Measurements from ENCODE around the gene IFI6. TPM values are rescaled to one million over a fixed set of nuclear protein-coding genes. Genes with fewer than 3 reads are reported as not detected.

Gene IFI6
- total and polyA plus RNA-seq, 2 donors (not counting 1 experiment from before 2014, with no cell fraction given), result 11.7 to 12.0 TPM

DNA sequence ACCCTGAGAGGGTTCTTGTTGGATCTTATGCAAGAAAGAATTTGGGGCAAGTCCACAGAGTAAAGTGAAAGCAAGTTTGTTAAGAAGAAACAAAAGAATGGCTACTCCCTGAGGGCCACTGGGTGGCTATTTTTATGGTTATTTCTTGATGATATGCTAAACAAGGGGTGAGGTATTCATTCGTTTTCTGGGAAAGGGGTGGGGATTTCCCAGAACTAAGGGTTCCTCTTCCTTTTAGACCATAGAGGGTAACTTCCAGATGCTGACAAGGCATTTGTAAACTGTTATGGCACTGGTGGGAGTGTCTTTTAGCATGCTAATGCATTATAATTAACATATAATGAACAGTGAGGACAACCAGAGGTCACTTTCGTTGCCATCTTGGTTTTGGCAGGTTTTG lies 18.2 kb upstream of the IFI6 start:
- DNase-seq (no peak), ATAC-seq (ENCODE audit: low read depth) (no peak)
- Mint-ChIP-seq H3K27me3 (peaks cover 4% of the 10 kb centered on the region), H3K4me1 (peaks cover 6% of the 10 kb centered on the region), H3K27ac (no peak overlapping the region), H3K9me3 (ENCODE audit: insufficient read depth) (peaks cover 2% of the 10 kb centered on the region), H3K4me3 (no peak overlapping the region)
- intact Hi-C loops (cut with micrococcal nuclease), result no loop called here
- ChIA-PET CTCF (interaction anchor here (1.4 kb wide), 1 partner anchor 21 kb away, joined by 6 read pairs; no protein-coding TSS in a partner anchor), POLR2A (no interaction called here)
- Histone ChIP-seq H3K36me3 (replicated peaks in 1 of 2; ENCODE audit: control extremely low read depth in 1 of 2, control insufficient read depth in 1 of 2, extremely low read depth in 1 of 2, insufficient read depth in 2 of 2, low read length in 1 of 2) (no peaks in the 10 kb centered on the region), H3K4me1 (ENCODE audit: control insufficient read depth in 2 of 2, insufficient read depth in 2 of 2, low read length in 2 of 2) (no peaks in the 10 kb centered on the region), H3K9ac (ENCODE audit: low read length) (no peak overlapping the region), H3K27ac (ENCODE audit: low read length in 2 of 2) (no peak overlapping the region), H4K20me1 (ENCODE audit: control insufficient read depth, insufficient read depth, low read length, poor library complexity, severe bottlenecking) (no peaks in the 10 kb centered on the region), H3K79me2 (ENCODE audit: control insufficient read depth, insufficient read depth, low read length) (no peaks in the 10 kb centered on the region), H3K27me3 (replicated peaks in 1 of 4; ENCODE audit: control extremely low read depth in 1 of 4, control insufficient read depth in 3 of 4, insufficient read depth in 4 of 4, low read length in 3 of 4) (no peaks in the 10 kb centered on the region), H3K9me3 (ENCODE audit: control extremely low read depth in 1 of 3, control insufficient read depth in 2 of 3, insufficient read depth in 1 of 3, low read length in 2 of 3) (peaks cover 0 to 4% (median 2%) of the 10 kb centered on the region in 3 donors), H3K4me3 (ENCODE audit: control extremely low read depth in 1 of 5, extremely low read depth in 1 of 5, insufficient read depth in 1 of 5, low read depth in 2 of 5, low read length in 4 of 5) (no peak overlapping the region), H2AFZ (ENCODE audit: insufficient read depth, low read depth, low read length, poor library complexity, severe bottlenecking) (no peak overlapping the region), H3K4me2 (replicated peaks; ENCODE audit: low read depth, low read length, poor library complexity, severe bottlenecking) (no peak overlapping the region)
- 75% methylated on average over 1 of the region's 2 CpGs for WGBS (ENCODE audit: insufficient coverage)
- TF ChIP-seq CTCF (IDR thresholded peaks at IDR 0.05), result no peak
- TF ChIP-seq EZH2 (IDR thresholded peaks at IDR 0.05; ENCODE audit: borderline replicate concordance, insufficient read depth, low read depth, low read length, poor library complexity, severe bottlenecking), result no peak

DNA sequence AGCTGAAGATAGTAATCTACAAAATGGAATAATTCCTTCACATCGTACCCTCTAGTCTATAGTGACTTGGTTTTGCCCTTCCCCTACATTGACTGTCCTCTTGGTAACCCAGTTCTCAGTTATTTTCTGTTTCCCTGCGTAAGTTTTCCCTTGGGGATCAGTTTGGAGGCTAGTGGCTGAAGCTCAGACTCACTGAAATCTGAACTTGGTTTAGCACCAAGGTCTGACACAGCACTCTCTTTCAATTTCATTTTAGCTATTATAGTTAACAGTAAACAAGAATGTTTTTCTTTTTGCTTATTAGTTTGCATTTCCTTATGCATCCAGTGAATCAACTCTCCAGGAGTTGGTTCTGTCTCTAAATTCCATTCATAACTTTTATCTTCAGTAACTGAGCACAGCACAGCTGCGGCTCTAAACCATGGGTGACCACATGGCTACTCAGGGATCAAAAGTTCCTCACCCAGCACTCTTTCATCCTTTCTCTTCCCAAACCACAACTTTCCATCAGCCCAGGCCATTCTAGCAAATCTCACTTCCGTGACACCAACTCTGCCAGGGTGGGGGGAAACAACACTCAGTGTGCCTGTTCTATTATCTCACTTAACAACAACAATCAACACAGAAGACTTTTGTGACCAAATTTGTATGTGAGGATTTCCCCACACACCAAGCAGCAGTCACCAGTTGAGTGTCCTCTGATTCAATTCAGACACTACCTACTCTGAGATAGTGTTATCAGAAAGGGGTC lies 17.6 kb upstream of the IFI6 start:
- no peak overlapping the region for H3K4me3 ChIP-seq (ENCODE audit: control extremely low read depth in 1 of 5, extremely low read depth in 1 of 5, insufficient read depth in 1 of 5, low read depth in 2 of 5, low read length in 4 of 5)
- H3K4me2 ChIP-seq (replicated peaks; ENCODE audit: low read depth, low read length, poor library complexity, severe bottlenecking), result no peak overlapping the region
- CTCF ChIA-PET, result interaction anchor here (1.3 to 1.4 kb wide), 2 partner anchors 20 to 71 kb away, joined by 3 to 6 read pairs; no protein-coding TSS in a partner anchor
- H3K4me1 ChIP-seq (ENCODE audit: control insufficient read depth in 2 of 2, insufficient read depth in 2 of 2, low read length in 2 of 2), result no peaks in the 10 kb centered on the region
- Mint-ChIP-seq H3K27ac (no peak overlapping the region), H3K4me1 (peaks cover 6% of the 10 kb centered on the region), H3K4me3 (no peak overlapping the region), H3K27me3 (peaks cover 7% of the 10 kb centered on the region), H3K9me3 (ENCODE audit: insufficient read depth) (peaks cover 2% of the 10 kb centered on the region)
- no peaks in the 10 kb centered on the region for H3K27me3 ChIP-seq (replicated peaks in 1 of 4; ENCODE audit: control extremely low read depth in 1 of 4, control insufficient read depth in 3 of 4, insufficient read depth in 4 of 4, low read length in 3 of 4)
- H3K36me3 ChIP-seq (replicated peaks in 1 of 2; ENCODE audit: control extremely low read depth in 1 of 2, control insufficient read depth in 1 of 2, extremely low read depth in 1 of 2, insufficient read depth in 2 of 2, low read length in 1 of 2), result no peaks in the 10 kb centered on the region
- POLR2A ChIA-PET, result interaction anchor here (0.9 kb wide), 1 partner anchor 463 kb away, joined by 3 read pairs; no protein-coding TSS in a partner anchor
- no peak overlapping the region for H3K27ac ChIP-seq (ENCODE audit: low read length in 2 of 2)
- H3K9ac ChIP-seq (ENCODE audit: low read length), result no peak overlapping the region
- 54% methylated on average over 1 of the region's 4 CpGs for WGBS (ENCODE audit: insufficient coverage)
- no peak for ATAC-seq (ENCODE audit: low read depth)
- TF ChIP-seq EZH2 (IDR thresholded peaks at IDR 0.05; ENCODE audit: borderline replicate concordance, insufficient read depth, low read depth, low read length, poor library complexity, severe bottlenecking) (no peak), CTCF (IDR thresholded peaks at IDR 0.05) (no peak)
- no peaks in the 10 kb centered on the region for H4K20me1 ChIP-seq (ENCODE audit: control insufficient read depth, insufficient read depth, low read length, poor library complexity, severe bottlenecking)
- DNase-seq, result no peak
- H2AFZ ChIP-seq (ENCODE audit: insufficient read depth, low read depth, low read length, poor library complexity, severe bottlenecking), result no peak overlapping the region
- peaks cover 0 to 4% (median 2%) of the 10 kb centered on the region in 3 donors for H3K9me3 ChIP-seq (ENCODE audit: control extremely low read depth in 1 of 3, control insufficient read depth in 2 of 3, insufficient read depth in 1 of 3, low read length in 2 of 3)
- H3K79me2 ChIP-seq (ENCODE audit: control insufficient read depth, insufficient read depth, low read length), result no peaks in the 10 kb centered on the region
- intact Hi-C loops (cut with micrococcal nuclease), result no loop called here

Data from B cell (primary cell).